ENCODE data around the gene DUSP23.

DNA sequence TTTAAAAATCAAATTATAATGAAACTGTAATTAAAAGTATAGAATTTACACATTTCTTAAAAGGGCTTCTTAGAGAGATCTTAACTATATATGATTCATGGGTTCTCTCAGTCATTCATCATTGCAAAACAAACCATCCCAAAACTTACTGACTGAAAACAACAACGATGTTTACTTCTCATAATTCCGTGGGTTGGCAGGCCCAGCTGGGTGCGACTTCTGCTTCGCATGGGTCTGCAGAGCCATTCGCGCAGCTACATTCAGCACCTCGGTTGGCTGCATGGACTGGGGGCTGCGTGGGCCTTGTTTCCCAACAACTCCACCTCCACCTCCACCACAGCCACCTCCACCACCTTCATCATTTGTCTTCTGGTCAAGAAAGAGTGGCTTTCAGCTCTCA is 50.0 kb downstream of the DUSP23 start:
- TF ChIP-seq CTCF (IDR thresholded peaks at IDR 0.05) (no peak), POLR2A (IDR thresholded peaks at IDR 0.05) (no peak)
